NOMO-1 (cell line): ENCODE measurements around the gene LLCFC1.
"Not testable (repeated sequence)": the region's sequence is repeated elsewhere in the genome, so short reads cannot be mapped to it uniquely, and the experiment has no call there.

ENCODE experiments used
- DNase-seq, 2 experiments: peaks; one replicate each; lab custom pipeline; 2025; ENCODE audit not compliant: unreplicated experiment in 2 of 2; lab: John Stamatoyannopoulos, UW

Gene LLCFC1

DNA sequence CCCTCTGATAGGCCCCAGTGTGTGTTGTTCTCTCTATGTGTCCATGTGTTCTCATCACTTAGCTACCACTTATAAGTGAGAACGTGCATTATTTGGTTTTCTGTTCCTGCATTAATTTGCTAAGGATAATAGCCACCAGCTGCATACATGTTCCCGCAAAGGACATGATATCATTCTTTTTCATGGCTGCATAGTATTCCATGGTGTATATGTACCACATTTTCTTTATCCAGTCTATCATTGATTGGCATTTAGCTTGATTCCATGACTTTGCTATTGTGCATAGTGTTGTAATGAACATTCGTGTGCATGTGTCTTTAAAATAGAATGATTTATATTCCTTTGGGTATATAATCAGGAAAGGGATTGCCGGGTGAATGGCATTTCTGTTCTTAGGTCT is 39.1 kb downstream of the LLCFC1 start:
- not testable (repeated sequence) for DNase-seq

DNA sequence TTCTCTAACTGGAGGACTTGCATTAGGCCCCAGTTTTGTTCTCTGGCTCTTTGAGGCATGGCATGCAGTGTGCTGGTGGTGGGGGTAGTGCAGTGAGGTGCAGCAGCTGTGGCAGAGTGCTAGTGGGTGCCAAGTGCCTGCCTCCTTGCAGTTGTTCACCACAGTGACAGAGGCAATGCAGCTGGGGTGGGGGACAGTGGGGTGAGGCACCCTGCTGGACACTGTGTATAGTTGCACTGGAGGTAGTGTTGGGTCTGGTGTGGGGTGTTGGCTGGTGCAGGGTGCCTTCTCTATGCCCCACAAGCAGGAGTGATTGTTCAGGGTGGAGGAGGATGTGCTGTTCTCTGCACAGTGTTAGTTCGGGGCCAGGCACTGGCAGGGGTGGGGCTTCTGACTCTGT is 44.5 kb downstream of the LLCFC1 start:
- DNase-seq = no peak

DNA sequence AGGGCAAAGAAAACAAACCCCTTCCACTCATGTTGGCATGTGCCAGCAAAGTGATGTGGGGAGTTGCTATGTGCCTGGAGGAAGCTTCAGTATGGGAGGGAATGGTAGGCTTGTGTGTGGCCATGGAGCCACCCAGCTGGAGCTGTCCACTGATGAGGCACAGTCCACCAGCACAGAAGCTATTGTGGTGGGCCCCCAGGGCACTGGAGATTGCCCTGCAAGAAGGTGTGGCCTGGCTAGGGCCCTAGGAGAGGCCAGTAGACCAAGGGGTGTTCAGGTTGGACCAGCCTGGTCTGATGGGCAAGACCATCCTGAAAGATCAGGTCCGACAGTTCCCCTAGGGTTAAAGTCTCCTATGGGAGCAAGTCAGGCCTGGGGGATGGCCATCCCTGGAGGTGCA is 45.0 kb downstream of the LLCFC1 start:
- DNase-seq = no peak
